ENCODE data around the gene KLRC4. TPM values are rescaled to one million over a fixed set of nuclear protein-coding genes. Genes with fewer than 3 reads are reported as not detected.
"Not testable (repeated sequence)": the region's sequence is repeated elsewhere in the genome, so short reads cannot be mapped to it uniquely, and the experiment has no call there.

KLRC4 gene
- total RNA-seq, 1 donor from 2014 or later: not detected

- not testable (repeated sequence) for H3K9ac ChIP-seq (ENCODE audit: low read depth in 1 of 3, low read length in 3 of 3); H3K4me1 ChIP-seq (ENCODE audit: control insufficient read depth in 3 of 3, insufficient read depth in 3 of 3, low read length in 3 of 3); H3K4me3 ChIP-seq (ENCODE audit: low read length in 3 of 3); H3K9me3 ChIP-seq (ENCODE audit: control insufficient read depth in 3 of 3, low read length in 3 of 3); H3K27me3 ChIP-seq (ENCODE audit: control insufficient read depth in 3 of 3, insufficient read depth in 3 of 3, low read length in 3 of 3); H3K36me3 ChIP-seq (ENCODE audit: control insufficient read depth in 3 of 3, insufficient read depth in 3 of 3, low read length in 3 of 3); H3K27ac ChIP-seq (ENCODE audit: low read depth, low read length)
Observed at GRCh38 chr12:10371893-10372535, 37.5 kb downstream of the KLRC4 start.

- H3K27me3 ChIP-seq (ENCODE audit: control insufficient read depth in 3 of 3, insufficient read depth in 3 of 3, low read length in 3 of 3): no peaks in the 10 kb centered on the region
- no peak overlapping the region for H3K4me3 ChIP-seq (ENCODE audit: low read length in 3 of 3)
- H3K4me1 ChIP-seq (ENCODE audit: control insufficient read depth in 3 of 3, insufficient read depth in 3 of 3, low read length in 3 of 3): peaks cover 10 to 15% (median 10%) of the 10 kb centered on the region in 3 donors
- no peak overlapping the region for H3K9ac ChIP-seq (ENCODE audit: low read depth in 1 of 3, low read length in 3 of 3)
- H3K36me3 ChIP-seq (ENCODE audit: control insufficient read depth in 3 of 3, insufficient read depth in 3 of 3, low read length in 3 of 3): no peaks in the 10 kb centered on the region
- no peak overlapping the region for H3K27ac ChIP-seq (ENCODE audit: low read depth, low read length)
- no peaks in the 10 kb centered on the region for H3K9me3 ChIP-seq (ENCODE audit: control insufficient read depth in 3 of 3, low read length in 3 of 3)
Observed at GRCh38 chr12:10369557-10370415, 39.8 kb downstream of the KLRC4 start.

GRCh38 chr12:10368206-10369171 is 41.1 kb downstream of the KLRC4 start:
- Histone ChIP-seq H3K9me3 (ENCODE audit: control insufficient read depth in 3 of 3, low read length in 3 of 3) (no peaks in the 10 kb centered on the region), H3K4me1 (ENCODE audit: control insufficient read depth in 3 of 3, insufficient read depth in 3 of 3, low read length in 3 of 3) (peaks cover 18 to 27% (median 20%) of the 10 kb centered on the region in 3 donors), H3K27ac (ENCODE audit: low read depth, low read length) (peak overlapping the region; percentile 23), H3K27me3 (ENCODE audit: control insufficient read depth in 3 of 3, insufficient read depth in 3 of 3, low read length in 3 of 3) (no peaks in the 10 kb centered on the region), H3K9ac (ENCODE audit: low read depth in 1 of 3, low read length in 3 of 3) (peak overlapping the region in 1 of 3 donors; percentile 64), H3K36me3 (ENCODE audit: control insufficient read depth in 3 of 3, insufficient read depth in 3 of 3, low read length in 3 of 3) (no peaks in the 10 kb centered on the region), H3K4me3 (ENCODE audit: low read length in 3 of 3) (no peak overlapping the region)

GRCh38 chr12:10367714-10368113 is 41.8 kb downstream of the KLRC4 start:
- not testable (repeated sequence) for H3K4me3 ChIP-seq (ENCODE audit: low read length in 3 of 3); H3K9ac ChIP-seq (ENCODE audit: low read depth in 1 of 3, low read length in 3 of 3); H3K9me3 ChIP-seq (ENCODE audit: control insufficient read depth in 3 of 3, low read length in 3 of 3); H3K36me3 ChIP-seq (ENCODE audit: control insufficient read depth in 3 of 3, insufficient read depth in 3 of 3, low read length in 3 of 3); H3K27me3 ChIP-seq (ENCODE audit: control insufficient read depth in 3 of 3, insufficient read depth in 3 of 3, low read length in 3 of 3); H3K27ac ChIP-seq (ENCODE audit: low read depth, low read length)
- H3K4me1 ChIP-seq (ENCODE audit: control insufficient read depth in 3 of 3, insufficient read depth in 3 of 3, low read length in 3 of 3): peaks cover 23 to 34% (median 23%) of the 10 kb centered on the region in 3 donors

GRCh38 chr12:10366875-10367274 is 42.7 kb downstream of the KLRC4 start:
- Histone ChIP-seq H3K27ac (ENCODE audit: low read depth, low read length) (peak overlapping the region; percentile 88), H3K27me3 (ENCODE audit: control insufficient read depth in 3 of 3, insufficient read depth in 3 of 3, low read length in 3 of 3) (no peaks in the 10 kb centered on the region), H3K9me3 (ENCODE audit: control insufficient read depth in 3 of 3, low read length in 3 of 3) (no peaks in the 10 kb centered on the region), H3K9ac (ENCODE audit: low read depth in 1 of 3, low read length in 3 of 3) (no peak overlapping the region), H3K4me3 (ENCODE audit: low read length in 3 of 3) (no peak overlapping the region), H3K4me1 (ENCODE audit: control insufficient read depth in 3 of 3, insufficient read depth in 3 of 3, low read length in 3 of 3) (peaks cover 23 to 34% (median 23%) of the 10 kb centered on the region in 3 donors), H3K36me3 (ENCODE audit: control insufficient read depth in 3 of 3, insufficient read depth in 3 of 3, low read length in 3 of 3) (no peaks in the 10 kb centered on the region)

GRCh38 chr12:10365696-10366405 is 43.7 kb downstream of the KLRC4 start:
- Histone ChIP-seq H3K4me3 (ENCODE audit: low read length in 3 of 3) (peak overlapping the region; percentile 89 to 94 (median 94)), H3K27ac (ENCODE audit: low read depth, low read length) (peak overlapping the region; percentile 88), H3K9me3 (ENCODE audit: control insufficient read depth in 3 of 3, low read length in 3 of 3) (no peaks in the 10 kb centered on the region), H3K36me3 (ENCODE audit: control insufficient read depth in 3 of 3, insufficient read depth in 3 of 3, low read length in 3 of 3) (no peaks in the 10 kb centered on the region), H3K9ac (ENCODE audit: low read depth in 1 of 3, low read length in 3 of 3) (peak overlapping the region; percentile 87 to 92 (median 88)), H3K27me3 (ENCODE audit: control insufficient read depth in 3 of 3, insufficient read depth in 3 of 3, low read length in 3 of 3) (no peaks in the 10 kb centered on the region), H3K4me1 (ENCODE audit: control insufficient read depth in 3 of 3, insufficient read depth in 3 of 3, low read length in 3 of 3) (peaks cover 23 to 34% (median 26%) of the 10 kb centered on the region in 3 donors)

- no peaks in the 10 kb centered on the region for H3K36me3 ChIP-seq (ENCODE audit: control insufficient read depth in 3 of 3, insufficient read depth in 3 of 3, low read length in 3 of 3)
- H3K27me3 ChIP-seq (ENCODE audit: control insufficient read depth in 3 of 3, insufficient read depth in 3 of 3, low read length in 3 of 3): no peaks in the 10 kb centered on the region
- H3K27ac ChIP-seq (ENCODE audit: low read depth, low read length): peak overlapping the region; percentile 88
- peak overlapping the region; percentile 87 to 92 (median 88) for H3K9ac ChIP-seq (ENCODE audit: low read depth in 1 of 3, low read length in 3 of 3)
- H3K4me1 ChIP-seq (ENCODE audit: control insufficient read depth in 3 of 3, insufficient read depth in 3 of 3, low read length in 3 of 3): peaks cover 23 to 34% (median 26%) of the 10 kb centered on the region in 3 donors
- no peaks in the 10 kb centered on the region for H3K9me3 ChIP-seq (ENCODE audit: control insufficient read depth in 3 of 3, low read length in 3 of 3)
- H3K4me3 ChIP-seq (ENCODE audit: low read length in 3 of 3): peak overlapping the region; percentile 89 to 94 (median 94)
Observed at GRCh38 chr12:10364815-10365622, 44.5 kb downstream of the KLRC4 start.

GRCh38 chr12:10363914-10364814 is 45.4 kb downstream of the KLRC4 start:
- Histone ChIP-seq H3K4me1 (ENCODE audit: control insufficient read depth in 3 of 3, insufficient read depth in 3 of 3, low read length in 3 of 3) (peaks cover 23 to 34% (median 26%) of the 10 kb centered on the region in 3 donors), H3K27me3 (ENCODE audit: control insufficient read depth in 3 of 3, insufficient read depth in 3 of 3, low read length in 3 of 3) (no peaks in the 10 kb centered on the region), H3K4me3 (ENCODE audit: low read length in 3 of 3) (peak overlapping the region; percentile 89 to 94 (median 94)), H3K27ac (ENCODE audit: low read depth, low read length) (peak overlapping the region; percentile 88), H3K9ac (ENCODE audit: low read depth in 1 of 3, low read length in 3 of 3) (peak overlapping the region; percentile 87 to 92 (median 88)), H3K36me3 (ENCODE audit: control insufficient read depth in 3 of 3, insufficient read depth in 3 of 3, low read length in 3 of 3) (no peaks in the 10 kb centered on the region), H3K9me3 (ENCODE audit: control insufficient read depth in 3 of 3, low read length in 3 of 3) (no peaks in the 10 kb centered on the region)
